ENCODE measurements around the gene C1orf174.
"Not testable (repeated sequence)": the region's sequence is repeated elsewhere in the genome, so short reads cannot be mapped to it uniquely, and the experiment has no call there.

Gene C1orf174

GRCh38 chr1:3926956-3927355 is 26.9 kb upstream of the C1orf174 start:
- no peak for FAIRE-seq

GRCh38 chr1:3925762-3926161 is 25.7 kb upstream of the C1orf174 start:
- DNase-seq (ENCODE audit: low spot score) (no peak), FAIRE-seq (no peak)

More at GRCh38 chr1:3926956-3927355, 26.9 kb upstream of the C1orf174 start:
- DNase-seq (ENCODE audit: low spot score), result no peak

GRCh38 chr1:3925256-3925655 is 25.2 kb upstream of the C1orf174 start:
- FAIRE-seq (no peak), DNase-seq (ENCODE audit: low spot score) (no peak)

- FAIRE-seq (no peak), DNase-seq (ENCODE audit: low spot score) (peak; percentile 37)
Observed at GRCh38 chr1:3924825-3925220, 24.8 kb upstream of the C1orf174 start.

- FAIRE-seq (no peak), DNase-seq (ENCODE audit: low spot score) (no peak)
Observed at GRCh38 chr1:3924186-3924824, 24.2 kb upstream of the C1orf174 start.

GRCh38 chr1:3923378-3924185 is 23.5 kb upstream of the C1orf174 start:
- FAIRE-seq, result no peak
- DNase-seq (ENCODE audit: low spot score), result no peak

- DNase-seq (ENCODE audit: low spot score), result no peak
- FAIRE-seq, result no peak
Observed at GRCh38 chr1:3922851-3923250, 22.8 kb upstream of the C1orf174 start.

GRCh38 chr1:3922201-3922725 is 22.2 kb upstream of the C1orf174 start:
- DNase-seq (ENCODE audit: low spot score) (no peak), FAIRE-seq (no peak)

- DNase-seq (ENCODE audit: low spot score) (no peak), FAIRE-seq (no peak)
Observed at GRCh38 chr1:3921765-3922164, 21.7 kb upstream of the C1orf174 start.

GRCh38 chr1:3919706-3920105 is 19.6 kb upstream of the C1orf174 start:
- DNase-seq (ENCODE audit: low spot score) (no peak), FAIRE-seq (no peak)

- FAIRE-seq (no peak), DNase-seq (ENCODE audit: low spot score) (no peak)
Observed at GRCh38 chr1:3918966-3919611, 19.0 kb upstream of the C1orf174 start.

GRCh38 chr1:3918359-3918758 is 18.3 kb upstream of the C1orf174 start:
- DNase-seq (ENCODE audit: low spot score); FAIRE-seq: not testable (repeated sequence)

GRCh38 chr1:3917761-3918160 is 17.7 kb upstream of the C1orf174 start:
- no peak for DNase-seq (ENCODE audit: low spot score)
- FAIRE-seq, result no peak

- no peak for DNase-seq (ENCODE audit: low spot score)
- no peak for FAIRE-seq
Observed at GRCh38 chr1:3915551-3916121, 15.6 kb upstream of the C1orf174 start.

- FAIRE-seq, result no peak
Observed at GRCh38 chr1:3914911-3915310, 14.8 kb upstream of the C1orf174 start.

GRCh38 chr1:3914331-3914851 is 14.3 kb upstream of the C1orf174 start:
- FAIRE-seq (no peak), DNase-seq (ENCODE audit: low spot score) (no peak)

More at GRCh38 chr1:3914911-3915310, 14.8 kb upstream of the C1orf174 start:
- DNase-seq (ENCODE audit: low spot score), result no peak

- no peak for DNase-seq (ENCODE audit: low spot score)
- no peak for FAIRE-seq
Observed at GRCh38 chr1:3912809-3913685, 13.0 kb upstream of the C1orf174 start.

- DNase-seq (ENCODE audit: low spot score) (no peak), FAIRE-seq (no peak)
Observed at GRCh38 chr1:3911981-3912808, 12.1 kb upstream of the C1orf174 start.

Measured in RCC 7860 (cell line).